Measurements from ENCODE around the gene KIF26B.

Gene KIF26B

DNA sequence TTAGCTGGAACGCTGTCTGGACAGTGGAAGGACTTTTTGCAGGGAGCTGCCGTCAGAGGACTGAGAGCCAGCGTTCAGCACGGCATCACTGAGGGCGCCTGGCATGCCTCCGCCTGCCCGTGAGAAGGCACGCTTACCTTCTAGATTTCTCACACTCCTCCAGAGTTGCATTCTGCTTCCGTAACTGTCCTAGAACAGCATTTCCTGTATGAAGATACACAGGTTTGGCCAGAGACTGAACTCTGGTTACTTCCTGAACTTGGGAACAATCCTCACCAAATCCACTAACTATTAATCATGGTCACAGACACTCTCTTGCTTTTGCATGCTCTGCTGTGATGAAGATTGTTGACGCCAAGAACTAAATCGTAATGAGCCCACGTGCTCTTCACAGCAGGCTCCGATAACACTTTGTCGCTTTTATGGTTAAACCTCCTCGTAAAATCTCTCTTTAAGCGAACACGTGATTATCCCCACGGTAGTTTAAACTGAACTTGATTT, 93.5 kb downstream of the KIF26B start:
- Mint-ChIP-seq H3K27ac (no peak overlapping the region), H3K4me3 (no peak overlapping the region), H3K36me3 (no peaks in the 10 kb centered on the region), H3K9me3 (no peaks in the 10 kb centered on the region), H3K4me1 (no peaks in the 10 kb centered on the region)
- DNase-seq (ENCODE audit: low spot score in 2 of 2) (no peak), ATAC-seq (no peak)

DNA sequence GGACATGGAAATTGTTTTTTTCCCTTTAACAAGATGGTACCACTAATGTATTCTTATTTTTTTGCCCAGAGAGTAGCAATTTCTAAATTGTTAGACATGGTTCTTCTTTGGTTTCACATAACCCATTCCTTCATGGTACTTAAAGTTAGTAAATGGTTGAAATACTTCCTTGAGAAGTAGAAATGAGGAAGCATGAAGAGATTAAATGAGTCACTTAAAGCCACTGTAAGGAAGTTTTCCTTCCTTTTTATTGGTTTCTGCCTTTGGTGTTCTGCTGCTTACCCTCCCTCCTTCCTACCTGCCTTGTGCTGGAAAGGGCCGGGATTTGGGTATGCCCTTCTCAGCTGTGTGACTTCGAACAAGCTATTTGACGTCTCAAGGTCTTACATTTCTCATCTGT, 101.0 kb downstream of the KIF26B start:
- DNase-seq (ENCODE audit: low spot score in 2 of 2), result no peak

DNA sequence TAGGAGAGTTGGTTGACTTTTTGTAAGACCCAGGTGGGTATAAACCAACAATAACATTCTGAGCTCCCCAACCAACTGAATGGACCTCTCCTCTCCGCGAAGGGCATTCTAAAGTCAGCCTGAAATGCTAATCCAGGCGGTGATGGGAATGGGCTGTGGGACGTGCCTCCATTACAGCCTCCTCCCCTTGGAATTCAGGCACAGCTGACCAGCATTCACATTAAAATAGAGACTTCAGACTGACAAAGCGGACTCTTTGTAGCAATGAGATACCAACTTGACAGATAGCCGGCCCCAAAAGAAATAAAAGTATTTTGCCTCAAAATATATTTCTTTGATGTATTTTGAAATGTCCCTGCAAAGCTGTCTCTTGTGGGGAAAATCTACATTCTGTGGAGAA, 101.7 kb downstream of the KIF26B start:
- DNase-seq (ENCODE audit: low spot score in 2 of 2) (no peak), ATAC-seq (no peak)
- no peaks in the 10 kb centered on the region for H3K9me3 Mint-ChIP-seq
- H3K27ac Mint-ChIP-seq, result no peak overlapping the region
- H3K4me3 Mint-ChIP-seq, result no peak overlapping the region
- no peaks in the 10 kb centered on the region for H3K4me1 Mint-ChIP-seq
- H3K36me3 Mint-ChIP-seq, result no peaks in the 10 kb centered on the region

More for the DNA sequence above, 101.0 kb downstream of the KIF26B start:
- no peak overlapping the region for H3K27ac Mint-ChIP-seq
- H3K4me3 Mint-ChIP-seq, result no peak overlapping the region
- no peaks in the 10 kb centered on the region for H3K4me1 Mint-ChIP-seq
- H3K36me3 Mint-ChIP-seq, result no peaks in the 10 kb centered on the region
- ATAC-seq, result no peak
- no peaks in the 10 kb centered on the region for H3K9me3 Mint-ChIP-seq

DNA sequence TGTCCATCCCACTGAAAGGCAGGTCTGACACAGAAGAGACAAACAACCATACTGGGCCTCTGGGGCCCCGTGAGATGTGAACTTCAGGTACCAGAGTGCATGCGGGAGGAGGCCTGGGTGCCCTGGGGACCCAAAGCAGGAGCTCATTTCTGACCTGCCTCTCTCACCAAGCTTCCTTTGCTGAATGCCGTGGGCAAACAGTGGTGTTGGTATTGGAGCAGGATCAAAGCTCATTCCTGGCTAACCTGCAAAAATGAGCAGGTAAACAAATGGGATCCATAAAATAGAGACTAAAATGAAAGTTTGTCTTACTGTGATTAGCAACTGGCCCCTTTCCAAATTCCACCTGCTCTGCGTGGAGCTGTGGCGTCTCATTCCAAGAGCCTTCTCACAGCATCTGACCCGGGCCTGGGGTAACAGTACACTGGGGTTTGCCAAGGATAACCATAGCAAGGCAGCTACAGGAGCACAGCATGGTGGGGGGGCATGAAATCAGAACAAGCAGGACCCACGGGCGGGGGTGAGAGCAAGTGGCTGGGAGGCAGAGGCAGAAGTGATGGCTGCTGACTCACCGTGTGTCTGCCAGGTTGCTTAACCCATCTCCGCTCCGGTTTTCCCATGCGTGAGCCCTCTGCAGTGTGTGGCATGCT, 103.6 kb downstream of the KIF26B start:
- no peak overlapping the region for H3K27ac Mint-ChIP-seq
- DNase-seq (ENCODE audit: low spot score in 2 of 2), result no peak
- no peaks in the 10 kb centered on the region for H3K36me3 Mint-ChIP-seq
- H3K9me3 Mint-ChIP-seq, result no peaks in the 10 kb centered on the region
- ATAC-seq, result peak; percentile 18
- no peak overlapping the region for H3K4me3 Mint-ChIP-seq
- H3K4me1 Mint-ChIP-seq, result no peaks in the 10 kb centered on the region

DNA sequence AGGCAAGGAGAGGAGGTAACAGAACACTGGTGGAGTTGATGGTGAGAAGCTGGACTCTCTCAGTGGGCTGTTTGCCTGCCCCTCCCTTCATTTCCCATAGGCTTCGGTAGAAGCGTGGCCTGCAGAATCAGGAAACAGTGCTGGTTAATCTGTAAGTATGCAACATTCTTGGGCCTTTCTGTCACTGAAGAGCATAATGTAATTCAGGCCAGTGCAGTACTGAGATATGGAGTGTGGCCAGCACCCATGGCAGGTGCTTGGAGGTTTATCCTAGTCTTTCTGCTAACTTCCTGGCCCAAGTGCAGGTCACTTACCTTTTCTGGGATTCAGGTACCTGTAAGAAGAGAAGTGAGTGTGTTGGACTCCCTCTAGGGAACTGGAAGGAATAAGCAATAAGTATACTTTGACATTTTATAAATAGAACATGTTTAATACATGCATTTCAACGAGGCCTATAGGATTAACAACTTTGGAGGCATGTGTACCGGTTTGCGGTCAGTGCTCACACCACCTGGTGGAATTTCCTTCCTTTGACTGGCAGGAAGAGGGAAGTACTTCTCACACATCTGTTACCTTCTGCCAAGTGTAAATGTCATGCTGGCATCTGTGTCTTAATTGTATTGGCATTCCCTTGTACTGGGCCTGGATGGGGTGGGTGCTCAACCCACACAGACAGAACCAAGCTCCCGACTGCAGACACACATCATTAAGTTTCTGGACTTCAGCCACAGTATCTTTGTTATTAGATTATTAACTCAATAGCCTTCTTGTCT, 105.5 kb downstream of the KIF26B start:
- Mint-ChIP-seq H3K27ac (no peak overlapping the region), H3K36me3 (no peaks in the 10 kb centered on the region), H3K4me1 (no peaks in the 10 kb centered on the region), H3K9me3 (no peaks in the 10 kb centered on the region), H3K4me3 (no peak overlapping the region)
- DNase-seq (ENCODE audit: low spot score in 2 of 2) (no peak), ATAC-seq (no peak)

DNA sequence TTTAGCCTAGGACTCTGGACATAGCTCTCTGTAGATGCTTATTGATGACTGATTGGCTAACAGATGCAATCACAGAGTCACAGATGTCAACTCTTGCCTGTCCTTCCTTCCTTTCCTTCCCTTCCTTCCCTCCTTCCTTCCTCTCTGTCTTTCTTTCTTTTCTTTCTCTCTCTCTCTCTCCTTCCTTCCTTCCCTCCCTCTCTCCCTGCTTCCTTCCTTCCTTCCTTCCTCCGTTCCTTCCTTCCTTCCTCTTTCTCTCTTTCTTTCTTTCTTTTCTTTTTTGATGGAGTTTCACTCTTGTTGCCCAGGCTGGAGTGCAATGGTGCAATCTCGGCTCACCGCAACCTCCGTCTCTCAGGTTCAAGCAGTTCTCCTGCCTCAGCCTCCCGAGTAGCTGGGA, 106.1 kb downstream of the KIF26B start:
- Mint-ChIP-seq H3K4me1 (no peaks in the 10 kb centered on the region), H3K36me3 (no peaks in the 10 kb centered on the region), H3K27ac (no peak overlapping the region), H3K9me3 (no peaks in the 10 kb centered on the region), H3K4me3 (no peak overlapping the region)
- no peak for ATAC-seq
- no peak for DNase-seq (ENCODE audit: low spot score in 2 of 2)

DNA sequence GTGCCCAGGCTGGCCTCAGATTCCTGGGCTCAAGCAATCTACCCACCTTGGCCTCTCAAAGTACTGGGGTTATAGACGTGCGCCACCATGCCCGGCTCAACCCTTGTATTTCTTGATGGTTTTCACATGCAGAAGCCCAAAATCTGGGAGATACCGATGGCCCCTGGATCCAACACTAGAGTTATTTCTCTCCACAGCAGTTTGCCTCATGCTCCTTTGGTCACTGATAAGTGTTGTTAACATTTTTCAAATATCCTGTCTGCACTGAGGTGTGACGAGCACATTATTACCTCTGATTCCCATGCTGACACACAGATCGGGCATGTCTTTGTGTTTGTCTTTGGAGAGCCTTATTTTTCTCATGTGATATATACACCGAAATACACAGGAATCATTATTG, 107.0 kb downstream of the KIF26B start:
- Mint-ChIP-seq H3K36me3 (no peaks in the 10 kb centered on the region), H3K4me3 (no peak overlapping the region), H3K27ac (no peak overlapping the region), H3K9me3 (no peaks in the 10 kb centered on the region), H3K4me1 (no peaks in the 10 kb centered on the region)
- ATAC-seq (no peak), DNase-seq (ENCODE audit: low spot score in 2 of 2) (no peak)

DNA sequence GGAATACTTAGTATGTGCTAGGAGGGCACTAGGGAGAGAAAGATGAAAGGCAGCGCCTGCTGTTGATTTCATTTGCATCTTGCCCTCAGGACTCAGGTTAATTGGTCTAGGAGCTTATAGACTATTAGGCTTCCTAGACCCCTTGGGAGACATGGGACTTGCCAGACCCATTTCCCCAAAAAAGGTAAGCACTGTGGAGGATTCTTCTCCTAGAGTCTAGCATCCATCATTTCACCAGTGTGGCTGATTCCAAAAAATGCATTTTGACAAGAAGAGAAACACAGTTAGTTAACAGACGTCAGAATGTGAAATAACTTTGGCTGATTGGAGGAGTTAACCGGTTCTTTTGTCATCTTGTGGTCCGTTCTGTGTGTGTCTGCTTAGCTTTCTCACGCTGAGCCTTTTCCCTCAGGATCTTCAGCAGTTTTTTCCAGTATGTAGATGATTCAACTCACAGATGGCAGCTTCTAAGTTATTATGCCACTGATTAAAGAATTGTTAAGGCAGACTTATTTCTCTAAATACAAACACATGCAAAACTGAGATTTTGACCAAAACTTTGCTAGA, 108.8 kb downstream of the KIF26B start:
- DNase-seq (ENCODE audit: low spot score in 2 of 2) (no peak), ATAC-seq (no peak)
- no peak overlapping the region for H3K4me3 Mint-ChIP-seq
- H3K27ac Mint-ChIP-seq, result no peak overlapping the region
- no peaks in the 10 kb centered on the region for H3K36me3 Mint-ChIP-seq
- H3K4me1 Mint-ChIP-seq, result no peaks in the 10 kb centered on the region
- H3K9me3 Mint-ChIP-seq, result no peaks in the 10 kb centered on the region

DNA sequence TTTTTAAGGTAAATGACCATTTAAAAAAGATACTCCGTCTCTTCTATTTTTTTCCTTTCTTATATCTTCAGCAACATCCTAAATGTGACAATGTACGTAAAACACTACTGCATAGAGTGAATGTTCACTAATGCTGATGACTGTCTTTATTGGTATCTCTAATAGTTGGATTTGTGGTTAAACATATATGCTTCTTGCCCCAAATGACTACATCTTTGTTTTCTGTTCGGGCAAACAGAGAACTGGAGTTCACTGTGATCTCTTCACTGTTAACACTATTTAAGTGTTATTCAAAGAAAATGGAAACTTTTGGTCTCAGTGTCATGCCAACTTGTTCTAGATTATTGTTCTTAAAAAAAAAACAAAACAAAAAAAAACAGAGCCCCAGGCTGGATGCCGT, 109.4 kb downstream of the KIF26B start:
- DNase-seq (ENCODE audit: low spot score in 2 of 2) (no peak), ATAC-seq (no peak)
- Mint-ChIP-seq H3K4me3 (no peak overlapping the region), H3K27ac (no peak overlapping the region), H3K9me3 (no peaks in the 10 kb centered on the region), H3K4me1 (no peaks in the 10 kb centered on the region), H3K36me3 (no peaks in the 10 kb centered on the region)

DNA sequence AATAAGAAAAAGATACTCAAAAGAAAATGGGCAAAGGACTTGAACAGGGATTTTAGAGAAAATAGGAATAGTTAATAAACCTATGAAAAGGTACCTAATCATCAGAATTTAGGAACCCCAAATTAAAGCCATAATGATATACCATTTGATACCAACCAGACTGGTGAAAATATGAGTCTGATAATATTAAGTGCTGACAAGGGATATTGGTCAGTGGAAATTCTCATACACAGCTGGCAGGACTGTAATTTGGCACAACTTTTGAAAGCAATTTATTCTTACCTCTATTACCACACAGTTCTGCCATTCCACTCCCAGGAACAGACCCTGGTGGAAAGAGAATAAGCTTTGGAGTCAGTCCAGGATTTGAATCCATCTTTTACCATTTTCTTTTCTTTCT, 111.3 kb downstream of the KIF26B start:
- H3K4me1 Mint-ChIP-seq, result no peaks in the 10 kb centered on the region
- no peaks in the 10 kb centered on the region for H3K36me3 Mint-ChIP-seq
- DNase-seq (ENCODE audit: low spot score in 2 of 2) (no peak), ATAC-seq (no peak)
- H3K4me3 Mint-ChIP-seq, result no peak overlapping the region
- H3K9me3 Mint-ChIP-seq, result peaks cover 5% of the 10 kb centered on the region
- H3K27ac Mint-ChIP-seq, result no peak overlapping the region

DNA sequence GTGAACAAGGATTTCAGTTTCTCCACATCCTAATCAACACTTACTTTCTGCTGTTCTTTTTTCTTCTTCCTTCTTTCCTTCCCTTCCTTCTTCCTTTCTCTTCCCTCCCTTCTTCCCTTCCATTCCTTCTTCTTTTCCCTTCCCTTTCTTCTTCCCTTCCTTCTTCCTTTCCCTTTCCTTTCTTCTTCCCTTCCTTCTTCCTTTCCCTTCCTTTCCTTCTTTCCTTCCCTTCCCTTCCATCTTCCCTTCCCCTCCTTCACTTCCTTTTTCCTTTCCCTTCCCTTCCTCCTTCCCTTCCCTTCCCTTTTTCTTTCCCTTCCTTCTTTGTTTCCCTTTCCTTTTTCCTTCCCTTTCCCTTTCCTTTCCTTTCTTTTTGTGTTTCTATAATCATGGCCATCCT, 115.3 kb downstream of the KIF26B start:
- Mint-ChIP-seq H3K4me3 (no peak overlapping the region), H3K27ac (no peak overlapping the region), H3K36me3 (no peaks in the 10 kb centered on the region), H3K9me3 (peaks cover 5% of the 10 kb centered on the region), H3K4me1 (no peaks in the 10 kb centered on the region)
- ATAC-seq (no peak), DNase-seq (ENCODE audit: low spot score in 2 of 2) (no peak)

DNA sequence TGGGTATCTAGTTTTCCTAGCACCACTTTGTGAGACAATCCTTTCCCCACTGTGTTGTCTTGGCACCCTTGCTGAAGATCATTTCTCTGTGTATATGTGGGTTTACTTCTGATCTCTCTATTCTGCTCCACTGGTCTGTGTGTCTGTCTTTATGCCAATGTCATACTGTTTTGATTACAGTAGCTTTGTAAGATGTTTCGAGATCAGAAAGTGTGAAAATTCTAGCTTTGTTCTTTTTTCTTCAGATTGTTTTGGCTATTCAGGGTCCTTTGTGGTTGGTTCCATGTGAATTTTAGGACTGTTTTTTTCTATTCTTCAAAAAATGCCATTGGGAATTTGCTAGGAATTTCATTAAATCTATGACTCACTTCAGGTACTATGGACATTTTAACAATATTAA, 116.2 kb downstream of the KIF26B start:
- no peak overlapping the region for H3K27ac Mint-ChIP-seq
- H3K4me1 Mint-ChIP-seq, result no peaks in the 10 kb centered on the region
- H3K9me3 Mint-ChIP-seq, result peaks cover 5% of the 10 kb centered on the region
- ATAC-seq (no peak), DNase-seq (ENCODE audit: low spot score in 2 of 2) (no peak)
- no peak overlapping the region for H3K4me3 Mint-ChIP-seq
- no peaks in the 10 kb centered on the region for H3K36me3 Mint-ChIP-seq

DNA sequence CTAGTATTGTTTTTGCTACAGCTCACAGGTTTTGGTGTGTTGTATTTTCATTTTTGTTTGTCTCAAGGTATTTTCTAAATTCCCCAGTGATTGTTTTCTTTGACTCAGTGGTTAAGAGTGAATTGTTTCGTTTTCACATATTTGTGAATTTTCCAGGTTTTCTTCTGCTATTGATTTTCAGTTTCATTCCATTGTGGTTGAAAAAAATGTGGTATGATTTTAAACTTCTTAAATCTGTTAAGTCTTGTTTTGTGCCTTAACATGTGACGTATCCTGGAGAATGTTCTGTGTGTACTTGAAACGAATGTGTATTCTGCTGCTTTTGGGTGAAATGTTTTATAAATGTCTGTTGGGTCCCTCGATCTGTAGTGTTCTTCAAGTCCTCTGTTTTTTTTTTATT, 117.9 kb downstream of the KIF26B start:
- Mint-ChIP-seq H3K4me3 (no peak overlapping the region), H3K4me1 (no peaks in the 10 kb centered on the region), H3K36me3 (no peaks in the 10 kb centered on the region), H3K9me3 (peaks cover 5% of the 10 kb centered on the region), H3K27ac (no peak overlapping the region)
- DNase-seq (ENCODE audit: low spot score in 2 of 2) (no peak), ATAC-seq (no peak)

DNA sequence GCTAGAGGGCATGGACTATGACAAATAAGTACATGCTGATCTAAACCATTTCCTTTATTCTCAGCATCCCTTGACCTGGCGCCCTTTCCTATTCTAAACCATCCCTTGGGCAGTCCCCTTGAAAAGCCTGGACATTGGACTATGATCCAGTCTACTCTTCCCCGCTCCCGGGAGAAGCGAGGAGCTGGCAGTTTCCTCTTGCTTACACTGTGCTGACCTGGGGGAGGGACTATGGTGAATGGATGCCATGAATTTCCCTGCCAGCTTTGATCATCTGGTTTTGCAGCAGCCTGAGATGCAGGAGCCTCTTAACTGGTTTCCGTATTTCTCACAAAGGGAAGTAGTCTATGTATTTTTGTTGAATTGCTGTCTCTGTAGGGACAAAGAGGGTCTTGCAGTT, 121.7 kb downstream of the KIF26B start:
- no peak overlapping the region for H3K27ac Mint-ChIP-seq
- no peak for ATAC-seq
- no peaks in the 10 kb centered on the region for H3K36me3 Mint-ChIP-seq
- DNase-seq (ENCODE audit: low spot score in 2 of 2), result no peak
- no peaks in the 10 kb centered on the region for H3K9me3 Mint-ChIP-seq
- H3K4me1 Mint-ChIP-seq, result no peaks in the 10 kb centered on the region
- H3K4me3 Mint-ChIP-seq, result no peak overlapping the region

DNA sequence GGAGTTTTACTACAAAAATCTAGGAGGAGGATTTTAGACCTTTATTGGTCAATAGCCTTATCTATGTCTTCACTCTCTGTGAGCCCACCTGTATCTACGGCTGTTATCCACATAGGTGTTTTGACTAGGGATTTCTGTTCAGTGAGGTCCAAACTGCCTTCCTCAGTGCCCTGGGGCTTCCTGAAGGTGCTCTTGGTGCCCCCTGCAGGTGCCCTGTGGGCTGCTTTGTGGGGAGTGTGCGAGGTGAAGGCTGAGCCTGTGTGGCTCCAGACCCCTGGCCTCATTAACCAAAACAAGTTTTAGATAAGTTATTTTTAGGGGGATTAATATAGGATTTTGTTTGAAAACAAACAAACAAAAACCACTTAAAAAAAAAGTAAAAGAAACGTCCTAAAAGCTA, 122.5 kb downstream of the KIF26B start:
- Mint-ChIP-seq H3K27ac (no peak overlapping the region), H3K36me3 (no peaks in the 10 kb centered on the region), H3K9me3 (no peaks in the 10 kb centered on the region), H3K4me3 (no peak overlapping the region), H3K4me1 (no peaks in the 10 kb centered on the region)
- DNase-seq (ENCODE audit: low spot score in 2 of 2), result no peak
- ATAC-seq, result no peak

DNA sequence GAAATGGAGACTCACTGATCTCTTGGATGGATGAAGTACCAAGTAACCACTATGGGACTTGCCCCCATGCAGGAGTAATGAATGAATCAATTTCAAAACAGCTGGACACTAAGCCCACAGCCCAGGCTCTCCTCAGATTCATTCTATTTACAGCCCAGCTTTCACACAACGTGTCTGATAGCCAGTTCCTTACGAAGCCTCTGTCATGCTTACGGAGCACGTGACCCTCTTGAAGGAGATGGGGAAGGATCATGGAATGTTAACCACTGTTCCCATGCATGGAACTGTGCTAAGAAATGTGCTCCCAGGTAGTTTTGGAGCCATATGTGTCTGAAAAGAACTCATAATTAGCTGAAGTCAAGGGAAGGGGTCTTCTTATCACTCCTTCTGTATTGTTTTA, 124.1 kb downstream of the KIF26B start:
- Mint-ChIP-seq H3K27ac (no peak overlapping the region), H3K4me1 (no peaks in the 10 kb centered on the region), H3K36me3 (no peaks in the 10 kb centered on the region), H3K9me3 (no peaks in the 10 kb centered on the region), H3K4me3 (no peak overlapping the region)
- no peak for ATAC-seq
- DNase-seq (ENCODE audit: low spot score in 2 of 2), result no peak
